ENCODE data around the gene CLMN. TPM values are rescaled to one million over a fixed set of nuclear protein-coding genes. Genes with fewer than 3 reads are reported as not detected.

Gene CLMN
- total RNA-seq, 1 donor from 2014 or later: 117 TPM

- H3K27ac Mint-ChIP-seq: no peak overlapping the region
- peaks cover 43% of the 10 kb centered on the region for H3K36me3 Mint-ChIP-seq
- peaks cover 25% of the 10 kb centered on the region for H3K4me1 Mint-ChIP-seq
- TF ChIP-seq CTCF (IDR thresholded peaks at IDR 0.05; ENCODE audit: unreplicated experiment): no peak
- DNase-seq (ENCODE audit: low spot score in 2 of 2, unreplicated experiment in 2 of 2): no peak
- no peaks in the 10 kb centered on the region for H3K27me3 Mint-ChIP-seq (ENCODE audit: low read depth)
- H3K4me3 Mint-ChIP-seq: no peak overlapping the region
- H3K9me3 Mint-ChIP-seq: no peaks in the 10 kb centered on the region
These were observed 107.8 kb downstream of the CLMN start for GRCh38 chr14:95211721-95212504.

- no peaks in the 10 kb centered on the region for H3K27me3 Mint-ChIP-seq (ENCODE audit: low read depth)
- peaks cover 53% of the 10 kb centered on the region for H3K36me3 Mint-ChIP-seq
- no peak for DNase-seq (ENCODE audit: low spot score in 2 of 2, unreplicated experiment in 2 of 2)
- H3K4me1 Mint-ChIP-seq: peaks cover 14% of the 10 kb centered on the region
- no peak for TF ChIP-seq CTCF (IDR thresholded peaks at IDR 0.05; ENCODE audit: unreplicated experiment)
- peaks cover 4% of the 10 kb centered on the region for H3K9me3 Mint-ChIP-seq
- no peak overlapping the region for H3K27ac Mint-ChIP-seq
- H3K4me3 Mint-ChIP-seq: no peak overlapping the region
These were observed 109.0 kb downstream of the CLMN start for GRCh38 chr14:95210699-95211098.

- no peak overlapping the region for H3K27ac Mint-ChIP-seq
- TF ChIP-seq CTCF (IDR thresholded peaks at IDR 0.05; ENCODE audit: unreplicated experiment): no peak
- no peak overlapping the region for H3K4me3 Mint-ChIP-seq
- DNase-seq (ENCODE audit: low spot score in 2 of 2, unreplicated experiment in 2 of 2): no peak
- H3K9me3 Mint-ChIP-seq: peaks cover 19% of the 10 kb centered on the region
- peaks cover 3% of the 10 kb centered on the region for H3K4me1 Mint-ChIP-seq
- H3K36me3 Mint-ChIP-seq: peaks cover 68% of the 10 kb centered on the region
- no peaks in the 10 kb centered on the region for H3K27me3 Mint-ChIP-seq (ENCODE audit: low read depth)
These were observed 111.1 kb downstream of the CLMN start for GRCh38 chr14:95208598-95208997.

GRCh38 chr14:95207475-95208233 lies 112.1 kb downstream of the CLMN start:
- no peak for DNase-seq (ENCODE audit: low spot score in 2 of 2, unreplicated experiment in 2 of 2)
- Mint-ChIP-seq H3K36me3 (peaks cover 71% of the 10 kb centered on the region), H3K4me1 (no peaks in the 10 kb centered on the region), H3K4me3 (no peak overlapping the region), H3K27ac (no peak overlapping the region), H3K27me3 (ENCODE audit: low read depth) (no peaks in the 10 kb centered on the region), H3K9me3 (peaks cover 19% of the 10 kb centered on the region)
- no peak for TF ChIP-seq CTCF (IDR thresholded peaks at IDR 0.05; ENCODE audit: unreplicated experiment)

- Mint-ChIP-seq H3K27ac (no peak overlapping the region), H3K9me3 (peaks cover 19% of the 10 kb centered on the region), H3K27me3 (ENCODE audit: low read depth) (no peaks in the 10 kb centered on the region), H3K36me3 (peaks cover 75% of the 10 kb centered on the region), H3K4me3 (no peak overlapping the region), H3K4me1 (no peaks in the 10 kb centered on the region)
- no peak for DNase-seq (ENCODE audit: low spot score in 2 of 2, unreplicated experiment in 2 of 2)
- no peak for TF ChIP-seq CTCF (IDR thresholded peaks at IDR 0.05; ENCODE audit: unreplicated experiment)
These were observed 113.2 kb downstream of the CLMN start for GRCh38 chr14:95206534-95206933.

Data from mesothelial cell of epicardium (in vitro differentiated cells).